Stimulated activated CD4-positive, alpha-beta T cell treated with anti-CD3 and anti-CD28 coated beads, Interleukin-15, amount 100 ng/mL, for 48 hours (primary cell): ENCODE measurements around the gene MSANTD1.
"Not testable (repeated sequence)": the region's sequence is repeated elsewhere in the genome, so short reads cannot be mapped to it uniquely, and the experiment has no call there.

Experiments
- DNase-seq, 2 donors: peaks; one replicate each; pipeline ENCODE4 v3.0.0-alpha.2; 2020; ENCODE audit warnings: low read depth in 2 of 2

MSANTD1 gene

DNA sequence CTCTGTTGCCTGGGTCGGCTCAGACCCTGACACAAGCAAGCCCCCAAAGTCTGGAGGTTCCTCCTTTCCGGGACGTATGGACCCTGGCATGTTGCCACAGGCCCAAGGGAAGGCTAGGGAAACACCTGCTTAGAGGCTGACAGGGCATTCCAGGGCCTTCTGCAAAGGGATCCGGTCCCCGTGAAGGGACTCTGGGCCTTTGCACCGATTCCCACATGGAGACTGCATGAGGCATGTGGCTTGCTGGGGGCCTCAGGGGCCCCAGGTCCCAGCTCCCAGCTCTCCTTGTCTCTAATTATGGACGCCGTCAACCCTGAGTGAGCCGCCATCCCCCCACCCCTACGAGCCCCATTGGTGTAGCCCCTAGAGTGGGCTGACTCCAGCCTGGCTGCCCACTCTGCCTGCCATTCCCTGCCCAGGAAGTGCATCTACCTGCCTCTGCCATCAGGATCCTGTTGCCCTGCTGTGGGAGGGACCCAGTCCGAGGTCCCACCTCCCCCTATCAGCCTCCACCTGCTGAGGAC lies 39.7 kb downstream of the MSANTD1 start:
- DNase-seq, result no peak

DNA sequence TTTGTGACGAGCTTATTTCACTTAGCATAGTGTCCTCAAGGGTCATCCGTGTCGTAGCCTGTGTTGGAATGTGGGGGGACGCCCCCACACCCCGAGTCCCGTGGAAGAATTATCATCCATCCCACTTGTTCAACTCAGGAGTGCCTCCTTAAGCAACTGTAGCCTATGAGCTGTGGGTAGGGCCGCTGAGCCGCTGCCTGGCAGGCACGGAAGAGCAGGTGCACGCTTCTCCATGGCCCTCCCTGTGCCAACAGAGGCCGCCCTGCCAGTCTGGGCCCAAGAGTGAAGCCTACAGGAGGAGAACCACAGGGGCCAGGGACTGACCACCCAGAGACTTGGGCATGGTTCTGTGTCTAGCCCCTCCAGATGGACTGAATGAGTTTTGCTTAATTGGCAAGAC lies 41.5 kb downstream of the MSANTD1 start:
- no peak for DNase-seq

DNA sequence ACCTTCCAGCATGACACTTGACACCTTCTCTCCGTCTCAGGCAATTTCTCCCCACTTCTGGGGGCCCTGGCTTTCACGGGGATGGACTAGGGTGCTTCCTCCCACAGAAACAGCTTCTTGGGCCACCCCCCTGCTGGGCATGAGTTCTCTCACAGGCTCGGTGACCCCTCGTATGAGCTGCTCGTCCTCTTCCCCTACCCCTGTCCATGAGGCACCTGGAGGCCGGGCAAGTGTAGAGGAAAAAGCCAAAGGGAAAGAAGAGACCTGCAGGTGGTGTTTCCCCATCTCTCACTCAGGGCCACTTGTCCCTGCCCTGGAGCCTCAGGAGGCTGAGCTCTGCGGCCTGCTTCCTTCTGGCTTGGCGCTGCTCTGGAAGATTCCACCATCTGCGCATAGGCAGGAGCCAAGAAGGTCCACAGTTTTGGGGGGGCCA lies 41.9 kb downstream of the MSANTD1 start:
- no peak for DNase-seq

DNA sequence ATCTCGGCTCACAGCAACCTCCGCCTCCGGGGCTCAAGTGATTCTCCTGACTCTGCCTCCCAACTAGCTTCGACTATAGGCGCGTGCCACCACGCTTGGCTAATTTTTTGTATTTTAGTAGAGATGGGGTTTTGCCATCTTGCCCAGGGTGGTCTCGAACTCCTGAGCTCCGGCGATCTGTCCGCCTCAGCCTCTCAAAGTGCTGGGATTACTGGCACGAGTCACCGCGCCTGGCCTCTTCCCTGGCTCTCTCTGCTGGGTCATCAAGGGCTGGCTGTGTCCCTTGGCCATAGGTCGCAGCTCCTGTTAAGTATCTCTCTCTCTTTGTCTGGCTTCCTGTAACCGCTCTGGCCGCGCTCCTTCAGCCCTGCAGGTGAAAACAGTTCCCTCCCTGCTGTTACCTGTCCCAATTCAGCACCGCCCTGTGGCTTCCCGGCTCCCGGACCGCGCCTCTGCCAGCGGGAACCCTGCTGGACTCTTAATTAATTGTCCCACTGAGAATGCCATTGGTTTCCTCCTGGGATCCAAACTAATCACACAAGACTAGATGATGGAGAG lies 42.5 kb downstream of the MSANTD1 start:
- DNase-seq, result no peak

DNA sequence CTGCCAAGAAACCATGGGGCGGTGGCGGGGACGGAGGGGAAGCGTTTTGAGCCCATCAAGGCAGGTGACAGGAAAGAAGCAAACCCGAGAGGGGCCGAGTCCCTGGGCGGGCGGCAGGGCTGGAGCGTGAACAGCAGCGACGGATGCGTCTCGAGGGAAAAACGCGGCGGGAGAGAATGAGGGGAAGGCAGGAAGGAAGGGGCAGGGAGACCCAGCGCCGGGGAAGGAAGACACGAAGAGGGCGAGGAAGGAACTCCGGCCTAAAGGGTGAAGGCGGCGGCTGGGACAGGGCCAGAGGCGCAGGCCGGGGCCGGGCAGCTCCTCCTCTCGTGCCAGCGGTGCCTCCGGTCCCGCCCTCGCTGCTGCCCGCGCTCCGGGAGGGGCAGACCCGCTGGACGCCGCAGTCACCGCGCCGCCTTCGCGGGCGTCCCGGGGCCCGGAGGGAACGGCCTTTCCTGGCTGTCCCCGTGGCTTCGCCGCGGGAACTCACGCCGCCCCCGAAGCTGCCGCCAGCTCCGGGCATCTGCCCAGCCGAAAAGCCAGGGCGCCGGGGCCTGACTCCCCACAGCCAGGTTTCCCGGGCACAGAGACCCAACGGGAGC lies 43.1 kb downstream of the MSANTD1 start:
- no peak for DNase-seq

DNA sequence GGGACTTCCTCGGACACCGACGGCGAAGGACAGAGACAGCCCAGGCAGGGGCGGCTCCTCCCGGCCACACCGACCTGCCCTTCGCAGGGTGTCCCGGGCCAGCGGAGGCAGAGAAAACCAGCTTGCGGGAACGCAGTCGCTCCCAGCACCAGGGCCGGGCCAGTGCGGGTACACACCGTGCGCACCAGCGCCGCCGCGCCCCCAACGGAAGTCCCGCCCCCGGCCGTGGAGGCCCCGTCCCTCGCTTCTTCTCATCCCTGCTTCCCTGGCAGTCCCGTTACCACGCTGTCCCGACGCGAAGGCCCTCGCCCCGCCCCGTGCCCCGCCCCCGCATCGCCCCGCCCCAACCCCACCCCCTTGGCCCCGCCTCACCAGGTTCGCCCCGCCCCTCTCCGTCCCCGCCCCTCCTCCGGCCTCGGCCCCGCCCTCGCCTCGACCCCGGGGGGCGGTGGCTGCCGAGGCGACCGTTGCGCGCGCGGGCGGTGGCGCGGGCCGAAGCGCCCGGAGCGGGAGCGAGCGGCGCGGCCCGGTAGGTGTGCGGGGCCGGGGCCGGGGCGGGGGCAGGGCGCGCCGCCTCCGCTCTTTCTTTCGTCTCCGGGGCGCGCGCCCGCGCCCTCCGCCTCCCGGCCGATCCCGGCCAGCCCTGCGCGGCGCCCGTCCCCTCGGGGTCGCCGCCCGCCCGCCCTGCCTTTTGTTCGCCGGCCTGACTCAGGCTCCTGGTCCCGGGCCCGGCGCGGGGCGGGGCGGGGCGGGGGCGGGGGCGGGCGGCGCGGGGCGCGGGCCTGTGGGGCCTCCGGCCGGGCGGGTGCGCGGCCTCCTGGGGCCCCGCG lies 43.8 kb downstream of the MSANTD1 start, which contains the start of gene RGS12:
Gene RGS12 (plus strand): TSS at position 451 of the 830 bp plus-strand sequence. CDS start 23,150 bp downstream, outside the sequence.
- DNase-seq, result peak; percentile 82 to 89

DNA sequence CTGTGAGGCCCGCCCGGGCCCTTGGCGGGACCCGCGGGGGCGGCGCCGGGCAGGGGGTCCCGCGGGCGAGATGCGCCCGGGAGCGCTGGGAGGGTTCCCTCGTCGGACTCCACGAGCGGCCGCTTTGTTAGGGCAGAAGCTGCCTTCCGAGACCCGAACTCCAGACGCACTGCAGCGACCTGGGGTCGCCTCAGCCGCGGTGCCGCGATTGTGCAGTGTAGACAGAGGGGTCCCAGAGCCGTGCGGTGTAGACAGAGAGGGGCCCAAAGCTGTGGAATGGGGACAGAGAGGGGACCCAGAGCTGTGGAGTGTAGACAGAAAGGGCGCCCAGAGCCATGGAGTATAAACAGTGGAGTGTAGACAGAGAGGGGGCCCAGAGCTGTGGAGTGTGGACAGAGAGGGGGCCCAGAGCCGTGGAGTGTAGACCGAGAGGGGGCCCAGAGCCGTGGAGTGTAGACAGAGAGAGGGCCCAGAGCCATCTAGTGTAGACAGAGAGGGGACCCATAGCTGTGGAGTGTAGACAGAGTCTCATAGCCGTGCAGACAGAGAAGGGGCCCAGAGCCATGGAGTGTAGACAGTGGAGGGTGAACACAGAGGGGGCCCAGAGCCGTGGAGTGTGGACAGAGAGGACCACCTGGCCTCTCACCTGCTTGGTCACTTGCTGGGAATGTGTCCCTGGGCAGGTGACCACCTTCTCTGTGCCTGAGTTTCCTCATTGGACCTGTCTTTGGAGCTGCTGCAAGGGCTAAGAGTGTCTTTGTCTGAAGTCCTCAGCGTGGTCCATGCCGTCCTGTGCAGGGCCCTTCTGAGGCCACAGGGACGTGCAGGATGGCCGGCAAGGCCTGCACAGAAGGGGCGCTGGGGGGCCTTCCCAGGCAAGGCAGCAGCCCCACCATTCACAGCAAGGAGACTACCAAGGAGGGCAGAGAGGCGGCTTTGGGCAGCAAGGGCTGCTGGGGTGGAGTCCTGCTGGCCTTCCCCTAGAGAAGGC lies 44.7 kb downstream of the MSANTD1 start:
- DNase-seq, result no peak

DNA sequence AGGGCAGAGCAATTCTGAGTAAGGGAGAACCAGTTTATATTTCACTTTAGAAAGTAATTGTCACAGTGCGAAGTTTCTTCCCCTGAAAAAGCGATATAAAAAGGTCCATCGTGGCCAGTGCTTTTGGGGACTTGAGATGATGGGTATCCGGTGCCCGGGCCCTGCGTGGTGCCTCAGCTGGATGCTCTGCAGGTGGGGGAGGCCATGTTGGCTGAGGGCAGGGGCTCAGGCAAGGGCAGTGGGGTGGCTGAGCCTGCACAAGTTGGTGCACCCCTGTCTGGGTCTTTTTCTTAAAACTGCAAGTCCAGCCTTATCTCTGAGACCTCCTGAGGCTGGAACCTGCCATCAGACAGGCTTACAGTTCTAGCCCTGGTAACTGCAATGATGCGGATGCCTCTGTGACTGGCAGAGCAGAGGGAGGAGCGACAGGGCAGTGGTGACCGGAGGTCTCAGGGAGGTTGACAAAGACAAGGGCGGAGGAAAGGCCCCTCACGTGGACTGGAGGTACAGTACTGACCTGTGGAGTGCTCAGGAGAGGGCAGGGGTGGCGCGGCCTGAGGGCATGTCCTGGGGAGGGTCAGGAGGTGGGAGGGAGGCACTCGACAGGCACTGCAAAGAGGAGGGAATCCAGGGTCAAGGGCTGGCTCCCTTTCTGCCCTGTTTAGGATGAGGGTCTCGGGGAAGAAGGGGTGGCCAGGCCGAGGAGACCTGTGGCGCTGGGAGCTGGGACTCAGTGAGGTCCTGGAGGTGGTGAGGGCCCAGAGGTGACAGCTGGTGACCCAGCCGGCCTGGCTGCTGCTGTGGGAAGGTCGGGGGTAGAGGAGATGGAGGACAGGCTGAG lies 45.7 kb downstream of the MSANTD1 start:
- DNase-seq, result no peak

DNA sequence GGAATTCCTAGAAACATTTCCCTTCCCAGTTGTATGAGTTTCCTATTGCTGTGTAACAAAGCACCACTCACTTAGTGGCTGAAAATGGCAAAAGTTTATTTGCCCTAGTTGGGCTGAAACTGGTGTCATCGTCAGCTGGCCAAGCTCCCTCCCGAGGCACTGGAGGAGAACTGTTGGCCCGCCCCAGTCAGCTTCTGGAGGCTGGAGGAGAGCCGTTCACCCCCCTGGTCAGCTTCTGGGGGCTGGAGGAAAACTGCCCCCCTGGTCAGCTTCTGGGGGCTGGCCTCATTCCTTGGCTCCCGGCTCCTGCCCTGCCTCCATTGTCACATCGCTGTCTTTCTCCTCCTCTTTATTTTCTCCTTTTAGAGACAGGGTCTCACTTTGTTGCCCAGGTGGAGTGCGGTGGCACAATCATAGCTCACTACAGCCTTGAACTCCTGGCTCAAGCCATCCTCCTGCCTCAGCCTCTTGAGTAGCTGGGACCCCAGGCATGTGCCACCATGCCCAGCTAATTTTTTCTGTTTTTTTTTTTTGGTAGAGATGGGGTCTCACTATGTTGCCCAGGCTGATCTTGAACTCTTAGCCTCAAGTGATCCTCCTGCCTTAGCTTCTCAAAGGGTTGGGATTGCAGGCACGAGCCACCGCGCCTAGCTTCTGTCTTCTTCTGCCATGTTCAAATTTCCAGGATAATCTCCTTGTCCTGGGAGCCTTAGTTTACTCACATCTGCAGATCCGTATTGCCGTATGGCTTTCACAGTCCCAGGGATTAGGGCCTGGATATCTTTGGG lies 47.1 kb downstream of the MSANTD1 start:
- no peak for DNase-seq

DNA sequence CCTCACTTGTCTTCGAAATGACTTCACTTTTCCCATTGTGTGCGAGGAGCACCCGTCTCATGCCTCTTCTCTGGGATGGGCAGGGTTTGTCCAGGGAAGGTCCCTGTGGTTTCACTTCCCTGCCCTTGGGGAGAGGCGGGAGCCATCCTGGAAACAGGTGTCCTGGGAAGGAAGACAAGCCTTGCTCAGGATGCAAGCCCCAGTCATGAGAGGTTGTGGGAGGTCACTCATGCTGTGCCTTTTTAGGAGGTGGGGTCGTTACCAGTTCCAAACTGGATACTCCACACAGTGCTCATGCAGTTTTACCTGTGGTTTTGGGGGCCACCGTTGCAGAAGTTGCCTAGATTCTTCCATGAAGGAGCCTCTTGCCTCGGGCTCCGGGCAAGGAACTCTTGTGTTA lies 47.7 kb downstream of the MSANTD1 start:
- DNase-seq, result no peak

DNA sequence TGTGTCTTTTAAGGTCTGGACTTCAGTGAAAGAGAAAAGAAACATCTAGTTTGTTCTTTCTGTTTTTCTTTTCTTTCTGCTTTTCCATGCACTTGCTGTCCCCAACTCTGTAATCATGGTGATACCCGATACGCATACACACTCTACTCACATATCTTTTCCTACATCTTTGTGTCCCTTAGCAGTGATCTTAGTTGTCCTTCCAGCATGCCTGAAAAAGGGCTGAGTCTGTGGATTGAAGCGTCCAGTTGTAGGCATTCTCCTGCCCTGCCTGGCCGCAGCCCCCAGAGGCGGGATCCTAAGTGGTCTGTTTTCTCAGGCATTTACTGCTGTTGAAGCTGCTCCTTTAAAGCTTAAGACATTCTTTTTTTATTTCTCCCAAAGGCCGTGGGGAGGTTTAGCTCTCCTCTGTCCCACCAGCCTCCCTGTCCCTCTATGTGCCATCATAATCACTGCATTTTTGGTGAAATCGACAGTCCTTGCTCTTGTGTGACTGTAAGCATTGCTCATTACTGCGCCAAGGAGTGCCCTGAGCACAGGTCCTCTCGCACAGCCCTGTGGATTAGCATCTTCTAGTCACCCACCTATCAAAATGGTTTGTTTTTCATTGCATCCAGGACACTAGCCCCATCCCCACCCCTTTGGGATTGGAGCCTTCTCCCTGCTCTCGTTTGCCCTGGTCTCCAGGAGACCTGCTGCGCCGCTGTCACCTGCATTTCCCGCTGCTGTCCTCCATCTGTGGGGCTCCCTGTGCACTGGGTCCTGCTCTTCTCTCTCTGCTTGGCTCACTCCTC lies 48.3 kb downstream of the MSANTD1 start:
- DNase-seq, result no peak

DNA sequence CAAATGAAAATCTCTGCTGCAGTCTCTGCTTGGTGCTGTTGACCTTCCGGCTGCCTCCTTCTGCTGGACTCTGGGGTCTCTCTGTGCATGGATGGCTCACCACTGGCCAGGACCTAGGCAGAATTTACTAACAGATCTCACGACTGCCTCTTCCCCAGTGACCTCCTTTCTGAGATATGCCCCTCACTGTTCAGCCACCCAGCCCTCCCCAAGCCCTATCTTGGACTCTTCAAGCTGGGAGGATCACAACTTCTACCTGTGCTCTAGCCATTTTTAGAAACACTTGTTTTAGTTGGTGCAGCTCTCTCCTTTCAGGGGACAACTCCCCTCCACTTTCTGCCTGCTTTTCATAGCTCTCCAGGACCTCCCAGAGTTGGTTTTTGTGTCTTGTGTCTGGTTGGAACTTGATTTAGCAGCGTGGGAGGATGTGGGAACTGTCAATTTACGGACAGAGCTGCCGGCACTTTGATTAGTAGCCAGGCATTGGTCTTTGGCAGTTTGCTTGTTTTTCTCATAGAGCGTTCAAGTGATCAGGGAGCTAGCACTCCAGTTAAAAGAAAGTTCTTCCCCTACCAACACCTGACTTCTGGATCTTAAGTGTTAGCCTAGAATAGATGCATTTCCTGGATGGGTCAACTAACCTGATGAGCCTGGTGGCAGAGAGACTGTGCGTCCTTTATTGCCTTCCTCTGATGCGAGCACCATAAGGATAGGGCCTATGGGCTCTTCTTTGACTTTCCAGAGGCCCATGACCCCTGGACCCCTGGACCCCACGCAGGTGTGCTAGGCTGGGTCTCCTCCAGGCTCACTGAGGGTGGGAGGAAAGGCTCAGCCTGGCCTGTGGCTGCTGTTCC lies 50.4 kb downstream of the MSANTD1 start:
- no peak for DNase-seq

DNA sequence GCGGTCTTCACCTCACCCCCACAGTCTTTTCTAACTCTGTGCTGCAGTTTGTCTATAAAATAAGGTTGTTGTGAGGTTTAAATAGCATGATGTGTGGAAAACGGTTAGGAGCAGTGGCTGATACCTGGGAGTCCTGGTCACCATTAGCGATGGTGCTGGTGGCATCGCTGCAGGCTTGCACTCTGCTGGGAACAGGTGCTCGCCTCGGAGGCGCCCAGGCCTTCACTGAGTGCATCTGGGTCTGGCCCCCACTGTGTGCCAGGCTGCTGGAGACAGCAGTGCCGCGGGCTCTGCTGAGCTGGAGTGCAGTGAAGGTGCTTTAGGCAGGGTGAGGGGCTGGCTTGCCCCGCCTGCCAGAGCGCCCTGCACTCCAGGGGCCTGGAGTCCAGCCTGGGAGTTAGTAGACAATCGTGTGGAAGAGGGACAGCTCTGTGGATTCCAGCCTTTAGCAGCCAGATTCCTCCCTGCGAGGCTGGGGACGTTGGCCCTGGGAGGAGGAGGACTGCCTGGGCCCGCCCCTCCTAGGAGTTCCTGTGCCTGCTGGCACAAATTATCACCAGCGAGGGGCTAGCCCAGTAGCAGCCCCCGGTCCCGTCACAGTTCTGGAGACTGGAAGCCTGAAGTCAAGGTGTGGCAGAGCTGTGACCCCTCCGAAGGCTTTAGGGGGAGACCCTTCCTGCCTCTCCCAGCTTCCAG lies 51.2 kb downstream of the MSANTD1 start:
- DNase-seq, result no peak

DNA sequence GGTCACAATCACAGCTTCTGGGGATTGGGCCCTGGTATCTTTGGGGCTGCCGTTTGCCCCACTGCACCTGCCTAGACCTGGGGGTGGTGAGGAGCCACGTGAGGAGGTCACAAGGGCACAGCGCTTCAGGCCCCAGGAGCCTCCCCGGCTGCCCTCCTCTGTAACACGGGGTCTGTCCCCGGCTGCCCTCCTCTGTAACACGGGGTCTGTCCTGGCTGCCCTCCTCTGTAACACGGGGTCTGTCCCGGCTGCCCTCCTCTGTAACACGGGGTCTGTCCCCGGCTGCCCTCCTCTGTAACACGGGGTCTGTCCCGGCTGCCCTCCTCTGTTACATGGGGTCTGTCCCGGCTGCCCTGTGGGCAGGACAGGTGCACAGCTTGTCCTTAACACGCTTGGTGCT lies 51.9 kb downstream of the MSANTD1 start:
- not testable (repeated sequence) for DNase-seq

DNA sequence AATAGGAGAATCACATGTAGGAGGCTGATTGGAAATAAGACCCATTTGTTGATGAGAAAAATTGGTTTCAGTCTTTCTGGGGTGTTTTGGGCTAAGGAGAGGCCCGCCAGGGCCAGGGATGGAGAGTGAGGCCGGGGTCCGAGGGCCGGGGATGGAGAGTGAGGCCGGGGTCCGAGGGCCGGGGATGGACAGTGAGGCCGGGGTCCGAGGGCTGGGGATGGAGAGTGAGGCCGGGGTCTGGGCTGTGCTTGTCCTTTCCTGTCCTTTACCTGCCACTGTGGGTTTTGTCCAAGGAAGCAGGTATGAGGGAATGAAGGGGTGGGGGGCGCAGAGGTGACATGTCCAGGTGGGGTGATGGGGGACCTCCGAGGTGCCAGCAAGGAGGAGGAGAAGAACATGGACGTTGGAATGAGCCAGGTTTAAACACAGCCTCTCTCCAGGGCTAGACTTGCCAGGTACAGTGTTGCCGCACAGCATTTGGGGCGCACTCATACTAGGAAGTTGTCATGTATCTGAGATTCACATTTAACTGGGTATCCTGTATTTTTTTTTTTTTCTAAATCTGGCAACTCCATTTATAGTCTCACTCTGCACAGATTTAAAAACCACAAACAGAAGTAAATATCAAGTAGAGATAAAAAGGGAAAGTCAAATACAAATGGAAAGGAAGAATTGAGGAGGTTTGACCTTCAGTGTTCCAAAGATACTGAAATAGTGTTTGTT lies 52.7 kb downstream of the MSANTD1 start:
- DNase-seq, result no peak

DNA sequence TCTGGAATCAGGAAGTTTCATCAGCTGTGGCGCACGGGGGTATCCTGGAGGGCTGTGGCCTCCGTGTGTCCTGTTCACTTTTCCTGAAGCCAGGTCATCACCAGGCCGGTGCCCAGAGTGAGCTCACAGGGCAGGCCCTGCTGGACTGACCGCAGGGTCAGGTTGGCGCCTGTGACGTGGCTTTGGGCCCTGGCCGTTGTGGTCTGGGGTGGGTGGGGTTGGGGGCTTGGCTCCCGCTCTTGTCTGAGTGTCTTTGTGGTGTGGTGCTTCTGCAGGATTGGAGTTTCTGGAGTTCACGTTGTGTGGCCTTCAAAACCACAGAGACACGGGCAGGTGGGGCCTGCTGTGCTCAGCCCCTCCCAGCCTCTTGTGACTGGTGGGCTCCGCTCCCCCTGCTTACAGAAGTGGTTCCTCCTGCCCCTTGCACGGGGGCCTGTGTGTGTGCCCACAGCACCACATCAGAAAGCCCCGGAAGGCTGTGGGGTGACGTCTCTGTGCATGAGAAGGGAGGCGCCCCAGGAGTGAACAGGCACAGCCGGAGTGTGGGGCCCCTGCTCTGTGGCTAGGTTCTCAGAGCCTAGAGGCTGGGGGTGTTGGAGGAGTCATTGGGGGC lies 53.3 kb downstream of the MSANTD1 start:
- DNase-seq, result peak; percentile 44 to 61
